Mesenchymal stem cell (in vitro differentiated cells and primary cell): ENCODE data around the gene DMD.
A peak's percentile ranks its signal among the peaks of the same experiment; 100 is the strongest.
"Not testable (repeated sequence)": the region's sequence is repeated elsewhere in the genome, so short reads cannot be mapped to it uniquely, and the experiment has no call there.

Experiments
- DNase-seq: peaks from one replicate; pipeline ENCODE4 v3.0.0-alpha.2; 2013
- H2AFZ ChIP-seq: one replicate; pipeline ENCODE4 v1.6.1; 2013; ENCODE audit warnings: low read depth, mild to moderate bottlenecking, control low read depth, inconsistent platforms, low read length, moderate library complexity
- H2AK5ac ChIP-seq: 2 replicates; pipeline ENCODE4 v1.6.1; 2013; ENCODE audit warnings: low read length, moderate library complexity, mild to moderate bottlenecking, inconsistent platforms; ENCODE audit not compliant: severe bottlenecking
- H2BK120ac ChIP-seq: one replicate; pipeline ENCODE4 v1.6.1; 2013; ENCODE audit warnings: low read depth, mild to moderate bottlenecking, inconsistent platforms, low read length, moderate library complexity
- H2BK12ac ChIP-seq, 2 experiments: one replicate each; pipeline ENCODE4 v1.6.1; 2013; ENCODE audit warnings: inconsistent platforms in 2 of 2, low read length in 2 of 2, mild to moderate bottlenecking in 2 of 2, moderate library complexity in 2 of 2, control low read depth in 1 of 2
- H2BK15ac ChIP-seq: one replicate; pipeline ENCODE4 v1.6.1; 2013; ENCODE audit warnings: mild to moderate bottlenecking, low read depth, inconsistent platforms; ENCODE audit not compliant: poor library complexity, severe bottlenecking
- H2BK5ac ChIP-seq: 2 replicates; pipeline ENCODE4 v1.6.1; 2013; ENCODE audit warnings: low read depth, mild to moderate bottlenecking, low read length, control low read depth, inconsistent platforms; ENCODE audit not compliant: poor library complexity, severe bottlenecking
- H3K14ac ChIP-seq, 2 experiments: one replicate each; pipeline ENCODE4 v1.6.1; 2013; ENCODE audit warnings: inconsistent platforms in 2 of 2, low read length in 2 of 2, control low read depth in 1 of 2, mild to moderate bottlenecking in 1 of 2, moderate library complexity in 1 of 2
- H3K18ac ChIP-seq, 2 experiments: one replicate each; pipeline ENCODE4 v1.6.1; 2013; ENCODE audit warnings: inconsistent platforms in 2 of 2, low read length in 2 of 2, control low read depth in 1 of 2, low read depth in 1 of 2, mild to moderate bottlenecking in 1 of 2
- H3K23ac ChIP-seq, 2 experiments: one replicate each; pipeline ENCODE4 v1.6.1; 2013; ENCODE audit warnings: inconsistent platforms in 2 of 2, low read length in 2 of 2, mild to moderate bottlenecking in 2 of 2, moderate library complexity in 2 of 2, control low read depth in 1 of 2
- H3K27ac ChIP-seq: 2 replicates; pipeline ENCODE4 v1.5.1; 2013; ENCODE audit warnings: mild to moderate bottlenecking, moderate library complexity, low read length, control low read depth, inconsistent platforms; ENCODE audit not compliant: poor library complexity, severe bottlenecking
- H3K27me3 ChIP-seq, 2 experiments: 2 replicates each; pipeline versions ENCODE4 v1.6.1 to v1.7.0; 2013; ENCODE audit warnings: low read length in 2 of 2, mild to moderate bottlenecking in 2 of 2, moderate library complexity in 2 of 2, control low read depth in 1 of 2, inconsistent platforms in 1 of 2; ENCODE audit not compliant: control insufficient read depth in 1 of 2, insufficient read depth in 1 of 2
- H3K36me3 ChIP-seq, 2 experiments: 2 replicates each; pipeline versions ENCODE4 v1.6.1 to v1.7.0; 2013; ENCODE audit warnings: low read length in 2 of 2, control low read depth in 1 of 2, inconsistent platforms in 1 of 2, low read depth in 1 of 2, mild to moderate bottlenecking in 1 of 2; ENCODE audit not compliant: insufficient read depth in 2 of 2, control insufficient read depth in 1 of 2
- H3K4ac ChIP-seq, 2 experiments: one replicate each; pipeline ENCODE4 v1.6.1; 2013; ENCODE audit warnings: inconsistent platforms in 2 of 2, low read length in 2 of 2, mild to moderate bottlenecking in 2 of 2, moderate library complexity in 2 of 2, control low read depth in 1 of 2, low read depth in 1 of 2
- H3K4me1 ChIP-seq: 2 replicates; pipeline ENCODE4 v1.6.1; 2013; ENCODE audit warnings: low read depth, low read length, control low read depth; ENCODE audit not compliant: control insufficient read depth, insufficient read depth
- H3K4me2 ChIP-seq: 2 replicates; pipeline ENCODE4 v1.6.1; 2013; ENCODE audit warnings: low read length, mild to moderate bottlenecking, inconsistent platforms; ENCODE audit not compliant: poor library complexity, severe bottlenecking
- H3K4me3 ChIP-seq, 2 experiments: 2 replicates each; pipeline versions ENCODE4 v1.5.1 to v1.7.0; 2013; ENCODE audit warnings: low read length in 2 of 2, mild to moderate bottlenecking in 2 of 2, control low read depth in 1 of 2, low read depth in 1 of 2; ENCODE audit not compliant: insufficient read depth in 1 of 2
- H3K79me1 ChIP-seq: replicated peaks from 2 replicates; pipeline ENCODE4 v1.6.1; 2013; ENCODE audit warnings: mild to moderate bottlenecking, control low read depth, low read length, inconsistent platforms; ENCODE audit not compliant: poor library complexity, severe bottlenecking
- H3K9ac ChIP-seq: 2 replicates; pipeline ENCODE4 v1.7.0; 2013; ENCODE audit warnings: mild to moderate bottlenecking, low read length, moderate library complexity
- H3K9me3 ChIP-seq: 2 replicates; pipeline ENCODE4 v1.7.0; 2013; ENCODE audit warnings: mild to moderate bottlenecking, low read length; ENCODE audit not compliant: control insufficient read depth
- H4K8ac ChIP-seq: one replicate; pipeline ENCODE4 v1.6.1; 2013; ENCODE audit warnings: inconsistent platforms, mild to moderate bottlenecking, low read length, moderate library complexity
- H4K91ac ChIP-seq: one replicate; pipeline ENCODE4 v1.6.1; 2013; ENCODE audit warnings: mild to moderate bottlenecking, low read length, inconsistent platforms
- WGBS: methylation state at CpG from one replicate; pipeline ENCODE4 v1.1.7; 2013; ENCODE audit warnings: mixed read lengths; 5-methylcytosine and 5-hydroxymethylcytosine counted together

The DMD gene

GRCh38 chrX:32533848-32534247 is 677.5 kb downstream of the DMD start:
- no peak overlapping the region for H3K4ac ChIP-seq
- H3K4me1 ChIP-seq = no peaks in the 10 kb centered on the region
- no peak overlapping the region for H3K27ac ChIP-seq
- H3K4me3 ChIP-seq = no peak overlapping the region
- no peaks in the 10 kb centered on the region for H3K36me3 ChIP-seq
- no peak overlapping the region for H2BK15ac ChIP-seq
- no peak overlapping the region for H3K9ac ChIP-seq
- no peak overlapping the region for H2BK12ac ChIP-seq
- no peak overlapping the region for H2BK5ac ChIP-seq
- no peaks in the 10 kb centered on the region for H3K27me3 ChIP-seq
- no peak overlapping the region for H4K91ac ChIP-seq
- no peak overlapping the region for H3K14ac ChIP-seq
- 79% methylated on average over 3 of the region's 4 CpGs for WGBS
- no peak overlapping the region for H3K18ac ChIP-seq
- DNase-seq = no peak
- no peaks in the 10 kb centered on the region for H3K79me1 ChIP-seq
- H2AK5ac ChIP-seq = no peak overlapping the region
- H3K4me2 ChIP-seq = no peak overlapping the region
- no peaks in the 10 kb centered on the region for H3K9me3 ChIP-seq
- H4K8ac ChIP-seq = no peak overlapping the region
- H2BK120ac ChIP-seq = no peak overlapping the region
- no peak overlapping the region for H3K23ac ChIP-seq
- H2AFZ ChIP-seq = no peak overlapping the region

GRCh38 chrX:32532262-32532661 is 679.1 kb downstream of the DMD start:
- Histone ChIP-seq H2AK5ac (no peak overlapping the region), H3K23ac (no peak overlapping the region), H3K4ac (no peak overlapping the region), H3K4me1 (no peaks in the 10 kb centered on the region), H2BK15ac (no peak overlapping the region), H3K27me3 (no peaks in the 10 kb centered on the region), H3K27ac (no peak overlapping the region), H3K79me1 (no peaks in the 10 kb centered on the region), H2AFZ (no peak overlapping the region), H2BK5ac (no peak overlapping the region), H3K18ac (no peak overlapping the region), H3K4me2 (no peak overlapping the region), H2BK12ac (no peak overlapping the region), H3K9ac (no peak overlapping the region), H3K4me3 (no peak overlapping the region), H3K36me3 (no peaks in the 10 kb centered on the region), H2BK120ac (no peak overlapping the region), H4K8ac (no peak overlapping the region), H3K14ac (no peak overlapping the region), H3K9me3 (no peaks in the 10 kb centered on the region), H4K91ac (no peak overlapping the region)
- no peak for DNase-seq
- 87% methylated on average over 3 of the region's 4 CpGs for WGBS

GRCh38 chrX:32530802-32531403 is 680.4 kb downstream of the DMD start:
- H2AFZ ChIP-seq = no peak overlapping the region
- no peak overlapping the region for H2BK15ac ChIP-seq
- no peak overlapping the region for H2BK12ac ChIP-seq
- no peak overlapping the region for H3K4ac ChIP-seq
- no peak overlapping the region for H4K91ac ChIP-seq
- no peaks in the 10 kb centered on the region for H3K79me1 ChIP-seq
- H3K4me2 ChIP-seq = no peak overlapping the region
- H3K4me1 ChIP-seq = no peaks in the 10 kb centered on the region
- H3K23ac ChIP-seq = no peak overlapping the region
- DNase-seq = peak; percentile 35
- no peak overlapping the region for H3K14ac ChIP-seq
- H2AK5ac ChIP-seq = no peak overlapping the region
- no peaks in the 10 kb centered on the region for H3K36me3 ChIP-seq
- H3K18ac ChIP-seq = no peak overlapping the region
- H3K27me3 ChIP-seq = no peaks in the 10 kb centered on the region
- no CpG with 5 or more reads among the region's 3 CpGs for WGBS
- no peak overlapping the region for H2BK120ac ChIP-seq
- H3K27ac ChIP-seq = no peak overlapping the region
- H3K9me3 ChIP-seq = no peaks in the 10 kb centered on the region
- no peak overlapping the region for H3K4me3 ChIP-seq
- H3K9ac ChIP-seq = peak overlapping the region; percentile 64
- H2BK5ac ChIP-seq = no peak overlapping the region
- H4K8ac ChIP-seq = no peak overlapping the region

- H3K79me1 ChIP-seq, H3K27ac ChIP-seq, H4K91ac ChIP-seq, H2BK15ac ChIP-seq, H3K9me3 ChIP-seq, H3K4me1 ChIP-seq, H2BK12ac ChIP-seq, H2AFZ ChIP-seq, H3K18ac ChIP-seq, H3K4me3 ChIP-seq, DNase-seq, H4K8ac ChIP-seq, H3K9ac ChIP-seq, H2BK5ac ChIP-seq, H3K23ac ChIP-seq, H3K27me3 ChIP-seq, H2BK120ac ChIP-seq, H2AK5ac ChIP-seq, H3K4me2 ChIP-seq, H3K14ac ChIP-seq, H3K4ac ChIP-seq, H3K36me3 ChIP-seq: not testable (repeated sequence)
Measured at GRCh38 chrX:32528451-32528850, 682.9 kb downstream of the DMD start.
